ENCODE measurements around the gene COL21A1. TPM values are rescaled to one million over a fixed set of nuclear protein-coding genes. Genes with fewer than 3 reads are reported as not detected.

Gene COL21A1
- total RNA-seq, 4 donors from 2014 or later = 8.3 to 22.2 (median 9.0) TPM

DNA sequence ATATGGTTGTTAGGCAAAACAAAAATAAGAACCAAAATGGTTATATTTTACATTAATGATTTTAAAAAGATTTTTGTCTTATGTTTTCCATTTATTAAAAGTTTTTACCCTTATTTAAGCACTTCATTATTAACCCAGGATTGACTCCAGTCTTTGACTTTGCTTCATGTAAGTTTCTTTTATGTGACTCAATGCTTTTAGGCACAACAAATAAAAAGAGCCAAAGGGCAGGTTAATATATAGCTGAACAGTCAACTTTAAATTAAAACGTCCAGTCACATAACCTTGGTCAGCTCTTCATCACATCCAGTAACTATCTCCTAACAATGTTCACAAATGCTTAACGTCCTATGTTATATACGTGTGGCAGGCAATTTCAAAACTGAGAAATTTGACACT is 32.7 kb downstream of the COL21A1 start:
- no peak overlapping the region for H3K27ac ChIP-seq (replicated peaks in 1 of 4)
- intact Hi-C loops (cut with DNase I) = no loop called here

DNA sequence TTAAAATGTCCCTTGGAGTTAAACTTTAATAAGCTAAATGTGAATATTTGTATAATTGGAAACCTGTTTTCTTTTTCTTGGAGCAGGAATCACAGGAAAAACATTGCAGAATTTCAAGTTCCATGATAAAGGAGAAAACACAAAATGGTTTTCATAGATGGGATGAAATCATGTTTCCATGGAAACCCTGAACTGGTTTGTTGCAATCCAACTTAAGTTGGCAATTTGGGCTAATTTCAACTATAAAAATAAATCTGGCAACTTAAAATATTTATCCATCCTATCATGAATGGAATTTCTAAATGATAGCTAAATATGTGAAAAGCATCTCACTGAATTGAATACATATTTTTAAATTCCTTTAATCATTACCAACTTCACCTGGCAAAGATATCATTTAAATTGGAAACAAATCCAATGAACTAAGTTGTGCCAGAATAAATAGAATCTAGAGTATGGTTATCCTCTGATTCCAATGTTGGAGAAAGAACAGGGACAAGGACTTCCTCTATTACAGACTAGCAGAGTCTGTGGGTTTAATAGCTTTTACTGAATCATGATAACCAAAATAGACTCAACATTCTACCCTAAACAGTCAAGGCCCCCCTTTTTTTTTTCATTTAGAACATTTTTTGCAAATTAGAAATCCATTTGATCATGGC is 33.2 kb downstream of the COL21A1 start:
- intact Hi-C loops (cut with DNase I) = no loop called here
- Histone ChIP-seq H3K27me3 (no peaks in the 10 kb centered on the region), H3K9me3 (peaks cover 0 to 7% (median 0%) of the 10 kb centered on the region in 4 donors), H3K4me3 (no peak overlapping the region), H3K4me1 (peaks cover 0 to 9% (median 6%) of the 10 kb centered on the region in 4 donors), H3K36me3 (no peaks in the 10 kb centered on the region), H3K27ac (replicated peaks in 1 of 4) (no peak overlapping the region)
- no peak for DNase-seq (ENCODE audit: extremely low spot score)
- TF ChIP-seq, protein P1, sequence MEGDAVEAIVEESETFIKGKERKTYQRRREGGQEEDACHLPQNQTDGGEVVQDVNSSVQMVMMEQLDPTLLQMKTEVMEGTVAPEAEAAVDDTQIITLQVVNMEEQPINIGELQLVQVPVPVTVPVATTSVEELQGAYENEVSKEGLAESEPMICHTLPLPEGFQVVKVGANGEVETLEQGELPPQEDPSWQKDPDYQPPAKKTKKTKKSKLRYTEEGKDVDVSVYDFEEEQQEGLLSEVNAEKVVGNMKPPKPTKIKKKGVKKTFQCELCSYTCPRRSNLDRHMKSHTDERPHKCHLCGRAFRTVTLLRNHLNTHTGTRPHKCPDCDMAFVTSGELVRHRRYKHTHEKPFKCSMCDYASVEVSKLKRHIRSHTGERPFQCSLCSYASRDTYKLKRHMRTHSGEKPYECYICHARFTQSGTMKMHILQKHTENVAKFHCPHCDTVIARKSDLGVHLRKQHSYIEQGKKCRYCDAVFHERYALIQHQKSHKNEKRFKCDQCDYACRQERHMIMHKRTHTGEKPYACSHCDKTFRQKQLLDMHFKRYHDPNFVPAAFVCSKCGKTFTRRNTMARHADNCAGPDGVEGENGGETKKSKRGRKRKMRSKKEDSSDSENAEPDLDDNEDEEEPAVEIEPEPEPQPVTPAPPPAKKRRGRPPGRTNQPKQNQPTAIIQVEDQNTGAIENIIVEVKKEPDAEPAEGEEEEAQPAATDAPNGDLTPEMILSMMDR (IDR thresholded peaks at IDR 0.05) = no peak
- TF ChIP-seq EP300 (IDR thresholded peaks at IDR 0.05) (no peak), POLR2AphosphoS5 (IDR thresholded peaks at IDR 0.05) (no peak), POLR2A (IDR thresholded peaks at IDR 0.05; ENCODE audit: low read depth) (no peak)

More for the DNA sequence above, 32.7 kb downstream of the COL21A1 start:
- 85% methylated on average over 3 of the region's 3 CpGs for WGBS
- no peaks in the 10 kb centered on the region for H3K36me3 ChIP-seq
- peaks cover 0 to 4% (median 0%) of the 10 kb centered on the region in 4 donors for H3K9me3 ChIP-seq
- H3K27me3 ChIP-seq = no peaks in the 10 kb centered on the region
- no peak for DNase-seq (ENCODE audit: extremely low spot score)
- H3K4me3 ChIP-seq = no peak overlapping the region
- H3K4me1 ChIP-seq = peaks cover 0 to 9% (median 6%) of the 10 kb centered on the region in 4 donors
- no peak for TF ChIP-seq POLR2AphosphoS5 (IDR thresholded peaks at IDR 0.05)
- TF ChIP-seq POLR2A (IDR thresholded peaks at IDR 0.05; ENCODE audit: low read depth) = no peak
- TF ChIP-seq, protein P1 (IDR thresholded peaks at IDR 0.05) = no peak
- no peak for TF ChIP-seq EP300 (IDR thresholded peaks at IDR 0.05)

DNA sequence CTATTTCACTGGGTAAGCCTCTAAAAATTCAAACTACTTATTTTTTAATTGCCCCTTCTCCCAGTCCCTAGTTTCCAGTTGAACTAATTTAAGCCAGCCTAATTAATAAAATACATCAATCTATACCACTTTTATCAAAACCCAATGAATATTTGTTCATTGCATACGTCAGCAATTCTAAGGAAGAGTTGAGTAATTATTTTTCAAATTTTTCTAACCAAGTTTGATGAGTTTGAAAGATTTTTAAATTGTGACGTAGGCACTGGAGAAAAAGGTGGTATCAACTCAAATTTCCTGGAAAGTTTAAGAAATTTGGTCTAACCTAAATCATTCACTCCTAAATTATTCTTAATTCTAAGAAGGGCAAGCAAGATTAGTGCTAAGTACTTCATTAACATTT is 35.7 kb downstream of the COL21A1 start:
- intact Hi-C loops (cut with DNase I) = no loop called here
- H3K27me3 ChIP-seq = no peaks in the 10 kb centered on the region
- peaks cover 0 to 7% (median 0%) of the 10 kb centered on the region in 4 donors for H3K9me3 ChIP-seq
- no peaks in the 10 kb centered on the region for H3K36me3 ChIP-seq
- no peak overlapping the region for H3K27ac ChIP-seq (replicated peaks in 1 of 4)
- no peak for DNase-seq (ENCODE audit: extremely low spot score)
- H3K4me1 ChIP-seq = peaks cover 0 to 9% (median 6%) of the 10 kb centered on the region in 4 donors
- WGBS = 46% methylated on average over 2 of the region's 2 CpGs
- H3K4me3 ChIP-seq = no peak overlapping the region
- TF ChIP-seq EP300 (IDR thresholded peaks at IDR 0.05) (no peak), POLR2AphosphoS5 (IDR thresholded peaks at IDR 0.05) (no peak), POLR2A (IDR thresholded peaks at IDR 0.05; ENCODE audit: low read depth) (no peak)
- TF ChIP-seq, protein P1 (IDR thresholded peaks at IDR 0.05) = no peak

DNA sequence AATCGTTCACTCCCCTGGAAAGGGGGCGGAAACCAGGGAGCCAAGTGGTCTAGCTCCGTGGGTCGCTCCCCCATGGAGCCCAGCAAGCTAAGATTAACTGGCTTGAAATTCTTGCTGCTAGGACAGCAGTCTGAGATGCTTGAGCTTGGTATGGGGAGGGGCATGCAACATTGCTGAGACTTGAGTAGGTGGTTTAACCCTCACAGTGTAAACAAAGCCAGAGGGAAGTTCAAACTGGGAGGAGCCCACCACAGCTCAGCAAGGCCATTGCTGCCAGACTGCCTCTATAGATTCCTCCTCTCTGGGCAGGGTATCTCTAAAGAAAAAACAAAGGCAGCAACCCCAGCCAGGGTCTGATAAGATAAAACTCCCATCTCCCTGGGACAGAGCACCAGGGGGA is 43.2 kb downstream of the COL21A1 start:
- no peaks in the 10 kb centered on the region for H3K4me1 ChIP-seq
- H3K9me3 ChIP-seq = no peaks in the 10 kb centered on the region
- no peaks in the 10 kb centered on the region for H3K36me3 ChIP-seq
- DNase-seq (ENCODE audit: extremely low spot score) = no peak
- 95% methylated on average over 4 of the region's 4 CpGs for WGBS
- intact Hi-C loops (cut with DNase I) = no loop called here
- H3K27ac ChIP-seq (replicated peaks in 1 of 4) = no peak overlapping the region
- no peaks in the 10 kb centered on the region for H3K27me3 ChIP-seq
- H3K4me3 ChIP-seq = no peak overlapping the region
- TF ChIP-seq POLR2A (IDR thresholded peaks at IDR 0.05; ENCODE audit: low read depth) (no peak), EP300 (IDR thresholded peaks at IDR 0.05) (no peak), POLR2AphosphoS5 (IDR thresholded peaks at IDR 0.05) (no peak)
- TF ChIP-seq, protein P1 (IDR thresholded peaks at IDR 0.05) = no peak

DNA sequence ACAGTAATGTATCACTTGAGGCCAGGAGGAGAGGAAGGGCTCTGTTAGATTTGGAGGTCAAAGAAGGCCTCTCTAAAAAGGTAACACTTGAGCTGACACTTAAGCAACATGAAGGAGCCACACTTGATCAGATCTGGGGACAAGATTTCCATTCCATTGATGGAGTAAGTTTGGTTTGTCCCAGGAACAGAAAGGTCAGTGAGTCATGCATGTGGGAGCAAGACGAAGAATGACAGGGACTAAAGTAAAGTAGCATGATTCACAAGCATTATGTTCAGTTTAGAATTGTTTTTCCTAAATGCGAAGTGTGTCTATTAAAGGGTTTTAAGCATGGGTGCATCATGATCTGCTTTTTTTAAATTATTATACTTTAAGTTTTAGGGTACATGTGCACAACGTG is 47.4 kb downstream of the COL21A1 start:
- intact Hi-C loops (cut with DNase I) = no loop called here
- Histone ChIP-seq H3K36me3 (no peaks in the 10 kb centered on the region), H3K27ac (replicated peaks in 1 of 4) (no peak overlapping the region), H3K9me3 (peaks cover 0 to 11% (median 0%) of the 10 kb centered on the region in 4 donors), H3K4me1 (no peaks in the 10 kb centered on the region), H3K4me3 (no peak overlapping the region), H3K27me3 (no peaks in the 10 kb centered on the region)
- TF ChIP-seq EP300 (IDR thresholded peaks at IDR 0.05) = no peak
- TF ChIP-seq, protein P1 (IDR thresholded peaks at IDR 0.05) = no peak
- TF ChIP-seq POLR2A (IDR thresholded peaks at IDR 0.05; ENCODE audit: low read depth) = no peak
- TF ChIP-seq POLR2AphosphoS5 (IDR thresholded peaks at IDR 0.05) = no peak
- WGBS = 89% methylated on average over 3 of the region's 3 CpGs
- no peak for DNase-seq (ENCODE audit: extremely low spot score)

Data from esophagus muscularis mucosa (tissue), 4 donors.